HG03521 (cell line): Measurements from ENCODE around the gene HPCAL1.
A peak's percentile ranks its signal among the peaks of the same experiment; 100 is the strongest.

Experiments
- ATAC-seq: cut with Tn5 transposase; IDR thresholded peaks from one replicate; pipeline ENCODE4 v1.9.1; 2021; ENCODE audit warnings: mild to moderate bottlenecking, moderate library complexity; ENCODE audit not compliant: unreplicated experiment

HPCAL1 gene

DNA sequence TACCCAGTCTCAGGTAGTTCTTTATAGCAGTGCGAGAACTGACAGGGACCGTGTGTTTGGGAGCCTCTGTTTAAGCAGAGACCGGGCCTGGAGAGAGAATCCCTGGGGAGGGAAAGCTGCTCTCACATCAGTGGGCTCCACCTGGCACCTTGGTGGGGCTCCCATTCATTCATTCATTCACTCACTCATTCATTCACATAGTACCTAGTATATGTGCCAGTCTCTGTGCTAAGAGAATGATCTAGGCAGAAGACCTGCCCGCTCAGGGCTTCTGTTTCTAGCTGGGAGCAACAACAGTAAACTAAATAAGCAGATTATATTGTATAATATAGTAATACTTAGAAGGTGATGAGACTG, 17.8 kb downstream of the HPCAL1 start:
- ATAC-seq: no peak

DNA sequence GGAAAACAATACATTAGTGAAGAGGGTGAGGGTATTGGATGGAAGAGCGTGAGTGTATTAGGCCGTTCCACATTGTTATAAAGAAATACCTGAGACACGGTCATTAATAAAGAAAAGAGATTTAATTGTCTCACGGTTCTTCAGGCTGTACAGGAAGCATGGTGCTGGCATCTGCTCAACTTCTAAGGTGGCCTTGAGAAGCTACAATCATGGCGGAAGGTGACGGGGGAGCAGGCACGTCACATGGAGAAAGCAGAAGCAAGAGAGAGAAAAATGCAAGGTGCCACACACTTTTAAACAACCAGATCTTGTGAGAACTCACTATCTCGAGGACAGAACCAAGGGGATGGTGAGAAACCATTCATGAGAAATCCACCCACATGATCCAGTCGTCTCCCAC, 18.2 kb downstream of the HPCAL1 start:
- ATAC-seq: no peak

DNA sequence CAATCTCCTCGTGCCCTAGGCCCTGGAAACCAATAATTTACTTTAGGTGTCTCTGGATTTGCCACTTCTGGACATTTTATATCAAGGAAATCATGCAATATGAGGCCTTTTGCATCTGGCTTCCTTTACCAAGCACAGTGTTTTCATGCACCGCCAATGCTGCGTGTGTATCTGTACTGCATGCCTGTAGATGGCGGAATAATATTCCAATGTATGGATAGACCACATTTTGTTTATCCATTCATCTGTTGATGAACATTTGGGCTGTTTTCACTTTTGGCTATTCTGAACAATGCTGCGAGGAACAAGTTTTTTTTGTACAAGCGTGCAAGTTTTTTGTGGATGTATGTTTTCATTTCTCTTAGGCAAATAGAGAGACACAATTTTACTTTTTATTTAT, 18.9 kb downstream of the HPCAL1 start:
- ATAC-seq: no peak

DNA sequence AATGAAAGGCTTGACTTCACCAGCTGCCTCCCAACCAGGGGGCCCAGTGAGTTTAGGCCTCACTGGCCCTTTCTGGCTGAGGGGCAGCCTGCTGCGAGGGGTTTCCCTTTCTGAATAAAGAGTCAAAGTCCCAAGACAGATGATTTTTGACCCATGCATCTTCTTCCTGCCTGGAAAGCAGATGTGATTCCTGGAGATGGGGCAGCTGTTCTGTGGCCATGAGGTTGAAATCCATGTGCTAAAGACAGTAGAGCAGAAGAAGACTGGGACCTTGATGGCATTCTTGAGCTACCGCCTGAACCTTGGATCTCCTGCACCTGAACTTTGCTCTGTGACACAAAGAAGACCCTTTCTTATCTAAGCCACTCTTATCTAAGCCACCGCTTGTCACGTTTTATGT, 19.8 kb downstream of the HPCAL1 start:
- no peak for ATAC-seq

DNA sequence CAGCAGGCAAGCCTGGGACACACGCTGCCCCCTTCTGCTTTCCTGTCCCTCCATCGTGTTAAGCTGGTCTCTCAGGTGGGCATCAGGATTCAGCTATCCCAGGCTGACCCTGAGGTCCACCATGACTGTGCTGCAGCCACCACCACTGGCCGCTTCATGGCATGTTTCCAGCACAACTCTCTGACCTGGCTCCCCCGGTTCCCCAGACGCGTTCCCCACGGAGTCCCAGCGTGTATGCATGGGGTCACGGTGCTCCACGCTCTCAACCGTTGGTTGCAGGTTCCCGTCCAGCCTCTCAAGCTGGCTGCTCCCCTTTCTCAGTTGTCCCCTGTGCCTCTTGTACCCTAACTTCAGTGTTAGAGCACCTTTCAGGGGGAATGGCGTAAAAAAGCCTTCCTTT, 20.3 kb downstream of the HPCAL1 start:
- no peak for ATAC-seq

DNA sequence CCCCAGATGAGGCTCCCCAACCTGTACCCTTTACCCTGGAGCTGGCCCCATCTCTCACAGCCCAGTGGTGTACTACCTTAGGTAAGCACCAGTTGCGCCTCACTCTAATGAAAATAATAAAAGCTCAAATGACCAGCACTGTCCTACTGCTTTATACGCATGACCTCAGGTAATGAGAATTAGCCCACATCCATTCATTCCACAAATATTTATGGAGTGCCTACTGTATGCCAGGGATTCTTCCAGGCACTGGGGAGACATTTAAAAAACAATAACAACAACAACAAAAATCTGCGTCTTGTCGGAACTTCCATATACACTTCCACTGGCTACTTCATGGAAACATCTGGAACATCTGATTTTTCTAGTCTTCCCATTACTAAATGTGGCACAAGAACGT, 20.8 kb downstream of the HPCAL1 start:
- ATAC-seq: no peak

DNA sequence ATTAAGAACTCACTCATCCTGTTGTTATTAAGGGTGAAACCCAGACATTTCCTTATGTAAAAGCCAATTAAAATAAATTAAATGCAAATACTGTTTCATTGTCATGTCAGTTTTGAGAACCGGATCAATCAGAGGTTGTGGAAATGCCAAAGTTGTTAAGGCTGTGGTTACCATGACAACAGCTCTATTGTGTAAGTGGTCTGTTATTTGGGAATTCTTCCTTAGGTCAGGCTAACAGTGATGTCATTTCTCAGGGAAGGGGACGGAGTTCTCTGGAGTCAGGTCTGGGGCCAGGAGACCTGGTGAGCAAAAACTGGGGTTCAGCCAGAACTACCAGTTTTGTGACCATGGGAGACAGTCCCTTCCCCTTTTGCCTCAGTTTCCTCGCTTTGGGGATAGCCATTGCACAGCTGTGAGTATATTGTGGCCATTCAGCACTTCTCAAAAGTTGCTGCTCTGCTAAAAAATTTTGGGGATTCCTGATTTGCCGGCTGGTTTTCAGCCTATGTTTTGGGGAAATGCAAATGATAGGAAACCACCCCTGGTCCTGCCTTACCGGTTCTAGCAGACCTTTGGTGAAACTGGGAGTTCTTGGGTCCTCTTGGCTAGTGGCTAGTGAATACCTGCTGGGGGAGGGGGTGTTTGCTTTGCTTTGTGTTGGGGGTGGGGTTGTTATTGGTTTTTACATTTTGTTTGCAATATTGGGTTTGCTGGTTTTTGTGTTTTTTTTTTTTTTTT, 21.6 kb downstream of the HPCAL1 start:
- ATAC-seq: no peak

DNA sequence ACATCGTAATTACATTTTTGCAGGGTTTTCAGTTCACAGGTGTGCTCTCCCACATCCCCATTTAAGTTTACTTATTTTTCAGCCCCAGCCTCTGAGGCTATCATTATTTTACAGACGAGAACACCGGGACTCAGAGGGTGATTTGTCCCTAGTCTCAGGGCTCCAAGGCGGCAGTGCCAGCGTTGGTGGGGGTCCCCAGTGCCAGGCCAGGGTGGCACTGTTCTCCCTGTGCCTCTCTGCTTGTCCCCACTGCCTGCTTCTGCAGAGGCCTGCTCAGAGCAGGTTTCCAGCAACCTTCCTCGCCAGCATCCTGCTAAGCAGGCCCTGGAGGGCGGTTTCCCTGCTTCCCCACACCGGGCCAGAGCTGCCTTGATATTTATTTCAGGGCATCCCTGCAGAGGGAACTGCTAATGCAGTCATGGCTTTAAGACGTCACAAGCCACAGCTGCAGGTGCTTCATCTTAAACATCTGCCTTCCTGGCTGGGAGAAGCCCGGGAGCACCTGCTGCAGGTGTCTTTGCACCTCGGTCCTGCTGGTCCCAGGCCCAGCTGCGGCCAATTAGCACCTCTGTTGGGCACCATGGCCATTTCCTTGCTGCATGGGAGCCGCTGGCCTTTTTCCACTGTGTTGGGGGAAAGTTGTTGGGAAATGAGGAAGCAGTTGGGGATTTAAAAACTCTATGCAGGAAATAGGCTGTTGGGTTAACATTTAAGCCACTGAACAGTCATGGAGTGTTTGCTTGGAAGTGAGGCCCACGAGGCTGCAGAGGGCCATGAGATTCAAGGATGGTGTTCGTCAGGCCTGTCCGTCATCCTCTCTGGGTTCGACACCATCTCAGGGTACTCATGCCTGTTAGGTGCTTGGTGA, 22.8 kb downstream of the HPCAL1 start:
- no peak for ATAC-seq

DNA sequence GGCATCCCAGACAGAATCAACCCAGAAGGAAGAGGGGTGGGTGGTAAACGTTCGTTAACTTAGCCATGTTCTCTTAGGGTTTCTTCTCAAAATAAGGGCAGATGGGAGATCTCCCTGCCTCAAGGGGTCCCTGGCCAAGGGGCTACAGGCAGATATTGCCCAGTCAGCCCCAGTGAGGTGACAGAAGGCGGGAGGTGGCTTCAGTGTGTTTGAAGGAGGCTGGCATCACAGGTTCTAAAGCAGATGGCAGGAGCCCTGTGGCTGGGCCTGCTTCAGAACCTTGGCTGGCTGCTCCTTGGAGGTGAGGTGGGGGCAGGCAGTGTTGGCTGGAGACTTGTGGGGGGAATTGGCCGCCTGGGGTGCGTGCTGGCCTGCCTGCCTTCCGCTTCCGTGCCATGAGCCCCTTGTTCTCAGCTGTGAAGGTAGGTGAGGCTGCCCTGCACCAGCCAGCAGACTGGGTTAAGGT, 23.5 kb downstream of the HPCAL1 start:
- no peak for ATAC-seq

DNA sequence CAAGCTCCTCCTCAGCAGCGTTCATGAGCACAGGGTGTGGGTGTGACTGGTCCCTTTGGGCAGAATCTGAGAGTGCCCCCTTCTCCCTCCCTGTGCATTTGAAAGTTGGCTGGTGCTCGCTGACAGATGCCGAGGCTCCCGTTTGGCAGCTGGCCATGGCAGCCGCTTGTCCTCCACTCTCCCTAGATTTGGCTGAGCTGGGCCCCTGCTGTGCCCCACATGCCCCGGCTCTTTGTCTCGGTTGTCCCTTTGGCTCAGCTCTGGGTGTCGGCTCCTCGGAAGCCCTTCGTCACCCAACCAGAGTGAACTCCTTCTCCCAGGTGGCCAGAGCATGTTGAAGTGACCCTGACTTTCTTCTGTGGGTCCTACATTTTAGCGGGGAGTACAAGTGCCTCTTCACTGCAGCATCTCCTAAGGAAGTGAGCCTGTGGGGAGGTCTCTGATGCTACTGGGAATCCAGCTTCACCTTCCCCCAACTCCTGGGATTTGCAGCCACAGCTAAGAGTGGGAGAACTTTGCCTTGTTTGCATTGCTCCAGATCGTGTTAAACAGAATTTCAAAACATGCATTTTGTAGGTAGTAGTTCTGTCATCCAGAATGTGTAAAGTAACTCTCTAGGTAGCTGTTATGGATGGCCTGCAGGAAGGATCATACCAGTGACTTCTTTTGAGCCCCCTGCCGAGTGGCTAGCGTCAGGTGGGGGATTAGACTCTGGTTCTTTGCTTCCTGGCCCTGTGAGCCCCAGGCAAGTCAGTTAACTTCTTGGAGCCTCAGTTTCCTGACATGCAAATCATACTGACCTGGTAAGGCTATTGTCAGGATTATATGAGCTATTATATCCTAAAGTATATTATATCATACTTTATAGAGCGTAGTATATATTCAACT, 24.2 kb downstream of the HPCAL1 start:
- ATAC-seq: no peak

DNA sequence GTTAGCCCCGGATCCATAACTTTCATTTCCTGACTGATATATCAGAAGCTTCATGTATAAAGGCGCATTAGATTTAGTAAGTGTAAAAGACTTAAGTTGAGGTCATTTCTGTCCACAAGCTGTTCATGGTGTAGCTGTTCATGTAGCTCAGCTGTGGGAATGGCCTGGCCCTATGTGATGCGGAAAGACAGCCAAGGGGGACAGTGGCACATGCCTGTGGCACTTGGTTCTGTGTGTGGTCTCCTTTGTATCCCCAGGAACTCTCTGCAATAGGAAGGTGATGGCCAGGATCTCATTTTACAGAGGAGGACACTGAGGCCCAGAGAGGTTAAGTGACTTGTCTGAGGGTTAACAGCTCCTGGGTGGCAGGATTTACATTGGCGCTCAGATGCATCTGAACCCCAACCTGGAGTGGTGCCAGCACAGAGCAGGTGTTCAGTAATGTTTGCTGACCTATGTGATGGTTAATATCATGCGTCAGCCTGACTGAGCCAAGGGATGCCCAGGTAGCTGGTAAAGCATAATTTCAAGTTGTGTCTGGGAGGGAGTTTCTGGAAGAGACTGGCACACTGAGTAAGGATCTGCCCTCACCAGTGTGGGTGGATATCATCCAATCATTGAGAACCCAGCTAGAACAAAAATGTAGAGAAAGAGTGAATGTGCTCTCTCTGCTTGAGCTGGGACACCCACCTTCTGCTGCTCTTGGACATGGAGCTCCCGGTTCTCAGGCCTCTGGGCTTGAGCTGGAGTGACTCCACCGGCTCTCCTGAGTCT, 25.4 kb downstream of the HPCAL1 start:
- ATAC-seq: no peak

DNA sequence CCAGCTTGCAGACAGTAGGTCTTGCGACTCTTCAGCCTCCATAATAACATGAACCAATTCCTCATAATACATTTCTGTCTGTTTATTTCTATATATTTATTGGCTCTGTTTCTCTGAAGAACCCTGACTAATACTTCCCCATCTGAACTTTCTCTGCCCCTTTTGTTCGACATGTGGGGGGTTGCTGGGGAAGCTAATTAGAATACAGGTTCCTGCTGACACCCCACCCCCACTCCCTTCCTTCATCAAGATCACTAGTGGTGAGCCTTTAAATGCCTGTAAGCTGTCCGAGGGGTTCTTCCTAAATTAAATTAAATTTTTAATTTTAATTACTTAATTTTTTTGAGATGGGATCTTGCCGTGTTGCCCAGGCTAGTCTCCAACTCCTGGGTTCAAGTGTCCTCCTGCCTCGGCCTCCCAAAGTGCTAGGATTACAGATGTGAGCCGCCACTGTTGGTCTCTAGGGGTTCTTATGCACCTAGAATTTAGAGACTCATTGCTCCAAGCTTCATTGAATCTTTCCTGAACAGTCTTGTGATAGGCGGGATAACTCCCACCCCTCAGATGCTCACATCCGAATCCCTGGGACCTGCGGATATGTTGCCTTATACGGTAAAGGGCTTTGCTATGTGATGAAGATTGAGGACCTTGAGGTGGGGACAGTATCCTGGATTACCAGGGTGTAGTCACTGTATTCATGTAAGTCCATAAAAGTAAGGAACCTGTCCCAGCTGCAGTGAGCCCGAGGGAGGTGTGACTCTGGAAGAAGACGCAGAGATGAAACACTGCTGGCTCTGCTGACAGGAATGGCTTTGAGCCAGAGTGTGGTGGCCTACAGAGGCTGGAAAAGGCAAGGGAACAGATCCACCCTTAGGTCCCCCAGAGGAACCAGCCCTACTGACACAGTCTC, 26.2 kb downstream of the HPCAL1 start:
- no peak for ATAC-seq

DNA sequence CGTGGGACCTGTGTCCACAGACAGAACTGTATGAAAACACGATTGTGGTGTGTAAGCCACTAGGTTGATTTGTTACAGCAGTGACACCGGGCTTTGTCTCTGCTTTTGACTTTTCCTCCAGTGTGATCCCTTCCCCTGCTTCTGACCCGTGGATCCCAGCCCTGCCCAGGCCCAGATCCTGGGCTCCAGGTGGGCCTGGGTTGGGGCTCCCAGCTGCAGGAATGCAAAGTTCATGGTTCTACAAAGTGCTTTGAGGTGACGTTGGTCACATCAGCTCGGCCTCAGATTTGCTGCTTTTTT, 26.8 kb downstream of the HPCAL1 start:
- ATAC-seq: no peak

DNA sequence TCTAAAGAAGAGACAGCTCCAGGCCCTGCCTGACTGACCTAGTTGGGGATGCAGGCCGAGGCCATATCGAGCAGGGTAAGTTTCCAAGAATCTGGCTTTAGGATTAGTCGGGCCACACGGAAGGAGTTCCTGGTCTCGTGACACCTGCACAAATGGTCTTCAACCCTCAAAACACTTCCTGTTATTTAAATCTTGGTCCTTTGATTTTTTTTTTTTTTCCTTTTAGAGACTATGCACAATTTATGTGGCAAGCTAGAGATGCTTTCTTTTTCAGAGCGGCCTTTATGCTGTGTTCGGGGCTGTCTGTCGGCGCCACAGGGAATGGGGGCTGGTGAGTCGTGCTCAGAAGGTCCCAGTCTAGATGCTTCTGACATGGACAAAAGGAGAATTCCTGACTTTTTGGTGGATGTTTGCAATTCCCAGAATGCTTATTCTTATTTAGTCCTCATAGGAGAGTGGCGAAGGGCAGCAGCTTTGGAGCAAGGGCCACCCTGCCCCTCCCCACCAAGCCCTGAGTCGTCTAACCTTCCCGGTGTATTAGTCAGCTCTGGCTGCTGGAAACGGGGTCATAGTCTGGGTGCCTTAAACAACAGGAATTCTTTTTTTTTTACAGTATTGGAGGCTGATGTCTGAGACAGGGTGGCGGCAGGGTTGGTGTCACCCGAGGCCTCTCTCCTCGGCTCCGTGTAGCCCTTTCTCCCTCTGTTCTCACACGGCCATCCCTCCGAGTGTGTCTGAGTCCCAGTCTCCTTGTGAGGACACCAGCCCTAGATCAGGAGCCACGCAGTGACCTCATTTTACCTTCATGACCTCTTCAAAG, 27.4 kb downstream of the HPCAL1 start:
- no peak for ATAC-seq

DNA sequence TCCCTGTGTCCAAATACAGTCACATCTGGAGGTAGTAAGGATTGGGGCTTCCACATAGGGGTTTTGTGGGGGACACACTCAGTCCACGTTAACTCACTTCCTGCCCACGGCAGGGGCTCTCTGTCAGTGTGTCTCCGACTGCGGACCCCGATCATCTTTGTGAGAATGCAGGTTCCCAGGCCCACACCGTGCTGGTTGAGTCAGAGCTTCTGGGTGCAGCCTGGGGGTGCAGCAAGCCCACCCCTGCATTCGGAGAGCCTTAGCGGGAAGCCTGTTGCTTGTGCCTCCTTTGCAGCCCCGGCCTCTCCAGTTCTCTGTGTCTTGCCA, 28.0 kb downstream of the HPCAL1 start:
- ATAC-seq: no peak

DNA sequence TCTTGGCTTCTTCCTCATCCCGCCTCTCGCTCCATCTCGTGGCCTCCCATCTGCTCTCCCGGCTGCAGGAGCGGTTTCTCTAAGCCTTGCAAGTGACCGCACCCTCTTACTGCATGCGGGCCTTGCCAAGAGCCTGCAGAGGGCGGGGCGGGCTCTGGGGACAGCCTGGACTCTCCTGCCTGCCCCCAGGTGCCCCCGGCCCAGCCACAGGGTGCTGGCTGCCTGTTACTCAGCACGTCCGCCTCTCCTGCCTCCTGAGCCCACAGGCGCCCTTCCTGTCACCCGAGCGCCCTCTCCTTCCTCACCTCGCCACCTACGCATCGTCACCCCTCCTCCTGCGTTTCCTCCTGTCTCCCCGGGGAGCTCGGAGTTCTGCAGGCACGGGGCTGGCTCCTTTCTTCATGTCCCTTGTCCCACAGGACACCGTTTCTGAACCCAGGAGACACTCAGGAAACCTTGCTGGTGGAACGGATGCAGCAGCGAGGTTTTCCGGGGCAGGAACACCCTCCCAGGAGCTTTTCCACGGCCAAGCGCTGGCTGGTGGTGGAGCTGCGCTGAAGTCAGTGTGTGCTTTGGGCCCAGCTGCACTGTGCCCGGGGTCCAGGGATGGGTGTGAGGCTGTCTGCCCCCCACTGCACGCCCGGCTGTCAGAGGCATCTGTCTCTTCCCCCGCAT, 28.5 kb downstream of the HPCAL1 start:
- ATAC-seq: peak; percentile 53

DNA sequence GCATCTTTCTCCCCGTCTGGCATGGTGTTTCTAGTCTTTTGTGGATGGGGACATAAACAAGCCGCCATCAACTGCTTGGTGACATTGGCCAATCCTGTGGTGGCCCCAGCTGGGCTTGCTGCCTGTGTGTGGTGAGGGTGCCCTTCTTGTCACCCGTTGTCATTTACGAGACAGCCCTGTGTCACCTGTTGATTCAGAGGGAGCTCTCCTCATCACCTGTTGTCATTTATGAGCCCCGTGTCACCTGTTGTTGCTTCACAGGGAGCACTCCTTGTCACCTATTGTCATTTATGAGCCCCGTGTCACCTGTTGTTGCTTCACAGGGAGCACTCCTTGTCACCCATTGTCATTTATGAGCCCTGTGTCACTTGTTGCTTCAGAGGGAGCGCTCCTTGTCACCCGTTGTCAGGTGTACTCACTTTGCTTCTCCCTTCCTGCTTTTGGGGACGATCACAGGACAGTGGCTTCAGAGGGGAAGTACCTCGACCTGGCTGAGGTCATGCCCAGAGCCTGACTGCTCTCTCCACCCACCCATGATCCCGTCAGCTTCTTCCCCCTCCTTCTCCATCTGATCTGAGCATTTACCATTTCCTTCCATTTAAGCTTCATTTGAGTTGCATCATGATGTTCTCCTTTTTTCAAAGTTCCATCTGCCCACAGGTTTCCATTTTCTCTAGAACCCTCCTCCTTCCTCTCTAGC, 29.1 kb downstream of the HPCAL1 start:
- peak; percentile 48 for ATAC-seq
